ENCODE data around the gene ERVH48-1. TPM values are rescaled to one million over a fixed set of nuclear protein-coding genes. Genes with fewer than 3 reads are reported as not detected.

The ERVH48-1 gene
- total RNA-seq, 1 experiment from 2014 or later = not detected

DNA sequence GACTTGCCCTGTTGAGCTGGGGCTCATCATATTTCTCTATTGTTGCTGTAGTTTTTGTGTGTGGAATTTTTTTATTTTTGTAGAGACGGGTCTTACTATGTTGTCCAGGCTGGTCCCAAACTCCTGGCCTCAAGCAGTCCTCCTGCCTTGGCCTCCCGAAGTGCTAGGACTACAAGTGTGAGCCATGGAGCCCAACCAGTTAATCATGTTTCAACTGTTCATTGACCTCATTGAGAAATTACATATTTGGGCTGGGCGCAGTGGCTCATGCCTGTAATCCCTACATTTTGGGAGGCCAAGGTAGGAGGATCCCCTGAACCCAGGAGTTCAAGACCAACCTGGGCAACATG lies 39.8 kb upstream of the ERVH48-1 start:
- ChIA-PET POLR2A (interaction anchor here (1.0 kb wide), 1 partner anchor 9 kb away, joined by 4 read pairs; the partner anchor contains the start of gene PKNOX1), CTCF (interaction anchor here (1.0 kb wide), 1 partner anchor 10 kb away, joined by 3 read pairs; no protein-coding TSS in a partner anchor)
- Mint-ChIP-seq H3K27ac (ENCODE audit: low read depth, unreplicated experiment) (no peak overlapping the region), H3K27me3 (ENCODE audit: insufficient read depth, unreplicated experiment) (no peaks in the 10 kb centered on the region), H3K36me3 (ENCODE audit: insufficient read depth, unreplicated experiment) (no peaks in the 10 kb centered on the region), H3K9me3 (ENCODE audit: unreplicated experiment) (no peaks in the 10 kb centered on the region), H3K4me3 (ENCODE audit: unreplicated experiment) (no peak overlapping the region), H3K4me1 (ENCODE audit: insufficient read depth, unreplicated experiment) (no peaks in the 10 kb centered on the region)
- no peak for DNase-seq (ENCODE audit: unreplicated experiment)
- TF ChIP-seq, protein P1, sequence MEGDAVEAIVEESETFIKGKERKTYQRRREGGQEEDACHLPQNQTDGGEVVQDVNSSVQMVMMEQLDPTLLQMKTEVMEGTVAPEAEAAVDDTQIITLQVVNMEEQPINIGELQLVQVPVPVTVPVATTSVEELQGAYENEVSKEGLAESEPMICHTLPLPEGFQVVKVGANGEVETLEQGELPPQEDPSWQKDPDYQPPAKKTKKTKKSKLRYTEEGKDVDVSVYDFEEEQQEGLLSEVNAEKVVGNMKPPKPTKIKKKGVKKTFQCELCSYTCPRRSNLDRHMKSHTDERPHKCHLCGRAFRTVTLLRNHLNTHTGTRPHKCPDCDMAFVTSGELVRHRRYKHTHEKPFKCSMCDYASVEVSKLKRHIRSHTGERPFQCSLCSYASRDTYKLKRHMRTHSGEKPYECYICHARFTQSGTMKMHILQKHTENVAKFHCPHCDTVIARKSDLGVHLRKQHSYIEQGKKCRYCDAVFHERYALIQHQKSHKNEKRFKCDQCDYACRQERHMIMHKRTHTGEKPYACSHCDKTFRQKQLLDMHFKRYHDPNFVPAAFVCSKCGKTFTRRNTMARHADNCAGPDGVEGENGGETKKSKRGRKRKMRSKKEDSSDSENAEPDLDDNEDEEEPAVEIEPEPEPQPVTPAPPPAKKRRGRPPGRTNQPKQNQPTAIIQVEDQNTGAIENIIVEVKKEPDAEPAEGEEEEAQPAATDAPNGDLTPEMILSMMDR (IDR thresholded peaks at IDR 0.05; ENCODE audit: unreplicated experiment) = no peak
- intact Hi-C loops (cut with micrococcal nuclease) = no loop called here
- no TSS peak for BruUV-seq (replicated peaks)

GRCh38 chr21:42964546-42965210 lies 39.2 kb upstream of the ERVH48-1 start:
- BruUV-seq (replicated peaks) = no TSS peak
- H3K9me3 Mint-ChIP-seq (ENCODE audit: unreplicated experiment) = no peaks in the 10 kb centered on the region
- H3K4me3 Mint-ChIP-seq (ENCODE audit: unreplicated experiment) = no peak overlapping the region

GRCh38 chr21:42964086-42964485 lies 38.7 kb upstream of the ERVH48-1 start:
- ChIA-PET CTCF (no interaction called here), POLR2A (no interaction called here)
- BruUV-seq (replicated peaks) = no TSS peak
- Mint-ChIP-seq H3K4me1 (ENCODE audit: insufficient read depth, unreplicated experiment) (no peaks in the 10 kb centered on the region), H3K4me3 (ENCODE audit: unreplicated experiment) (no peak overlapping the region), H3K27ac (ENCODE audit: low read depth, unreplicated experiment) (no peak overlapping the region), H3K27me3 (ENCODE audit: insufficient read depth, unreplicated experiment) (no peaks in the 10 kb centered on the region), H3K36me3 (ENCODE audit: insufficient read depth, unreplicated experiment) (no peaks in the 10 kb centered on the region), H3K9me3 (ENCODE audit: unreplicated experiment) (no peaks in the 10 kb centered on the region)
- no peak for DNase-seq (ENCODE audit: unreplicated experiment)
- intact Hi-C loops (cut with micrococcal nuclease) = no loop called here
- TF ChIP-seq, protein P1 (IDR thresholded peaks at IDR 0.05; ENCODE audit: unreplicated experiment) = no peak

More at GRCh38 chr21:42964546-42965210, 39.2 kb upstream of the ERVH48-1 start:
- H3K4me1 Mint-ChIP-seq (ENCODE audit: insufficient read depth, unreplicated experiment) = no peaks in the 10 kb centered on the region
- TF ChIP-seq, protein P1 (IDR thresholded peaks at IDR 0.05; ENCODE audit: unreplicated experiment) = no peak
- H3K27me3 Mint-ChIP-seq (ENCODE audit: insufficient read depth, unreplicated experiment) = no peaks in the 10 kb centered on the region
- no peaks in the 10 kb centered on the region for H3K36me3 Mint-ChIP-seq (ENCODE audit: insufficient read depth, unreplicated experiment)
- CTCF ChIA-PET = interaction anchor here (1.0 kb wide), 1 partner anchor 9 kb away, joined by 3 read pairs; no protein-coding TSS in a partner anchor
- no peak overlapping the region for H3K27ac Mint-ChIP-seq (ENCODE audit: low read depth, unreplicated experiment)
- DNase-seq (ENCODE audit: unreplicated experiment) = no peak
- POLR2A ChIA-PET = interaction anchor here (1.0 kb wide), 1 partner anchor 9 kb away, joined by 4 read pairs; the partner anchor contains the start of gene PKNOX1
- intact Hi-C loops (cut with micrococcal nuclease) = no loop called here

DNA sequence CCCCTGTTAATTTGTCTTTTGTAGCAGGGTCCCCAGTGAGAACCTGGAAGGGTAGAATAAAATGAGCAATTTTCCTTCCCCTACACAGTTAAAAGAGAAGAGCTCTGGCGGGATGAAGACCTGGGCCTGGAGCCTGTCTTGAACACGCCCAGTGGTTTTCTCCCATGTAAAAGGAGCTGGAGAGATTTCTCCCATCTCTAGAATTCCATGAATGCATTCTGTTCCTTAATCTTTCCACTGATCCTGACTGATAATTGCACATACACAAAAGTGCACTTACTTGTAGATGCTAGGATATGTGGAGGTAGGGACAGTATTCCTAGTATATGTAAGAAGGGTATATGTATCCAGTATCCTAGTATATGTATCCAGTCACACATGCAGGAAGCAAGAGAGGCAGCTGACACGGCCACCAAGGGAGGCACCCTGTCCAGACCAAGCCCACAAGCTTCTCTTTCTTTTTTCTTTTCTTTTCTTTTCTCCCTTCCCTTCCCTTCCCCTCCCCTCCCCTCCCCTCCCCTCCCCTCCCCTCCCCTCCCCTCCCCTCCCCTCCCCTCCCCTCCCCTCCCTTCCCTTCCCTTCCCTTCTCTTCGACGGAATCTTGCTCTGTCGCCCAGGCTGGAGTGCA lies 37.1 kb upstream of the ERVH48-1 start:
- Mint-ChIP-seq H3K4me3 (ENCODE audit: unreplicated experiment) (no peak overlapping the region), H3K27ac (ENCODE audit: low read depth, unreplicated experiment) (no peak overlapping the region), H3K27me3 (ENCODE audit: insufficient read depth, unreplicated experiment) (no peaks in the 10 kb centered on the region), H3K4me1 (ENCODE audit: insufficient read depth, unreplicated experiment) (no peaks in the 10 kb centered on the region), H3K36me3 (ENCODE audit: insufficient read depth, unreplicated experiment) (no peaks in the 10 kb centered on the region), H3K9me3 (ENCODE audit: unreplicated experiment) (no peaks in the 10 kb centered on the region)
- no TSS peak for BruUV-seq (replicated peaks)
- POLR2A ChIA-PET = interaction anchor here (1.3 to 1.4 kb wide), 2 partner anchors 8 to 12 kb away, joined by 3 to 6 read pairs; partner anchors contain the start of gene PKNOX1
- CTCF ChIA-PET = interaction anchor here (0.6 kb wide), 1 partner anchor 32 kb away, joined by 3 read pairs; no protein-coding TSS in a partner anchor
- TF ChIP-seq, protein P1 (IDR thresholded peaks at IDR 0.05; ENCODE audit: unreplicated experiment) = no peak
- no peak for DNase-seq (ENCODE audit: unreplicated experiment)
- intact Hi-C loops (cut with micrococcal nuclease) = no loop called here
